GM19035 (cell line): ENCODE results near the gene UROS.

ENCODE experiments used
- ATAC-seq: cut with Tn5 transposase; IDR thresholded peaks from one replicate; pipeline ENCODE4 v1.9.1; 2021; ENCODE audit not compliant: unreplicated experiment

UROS gene

DNA sequence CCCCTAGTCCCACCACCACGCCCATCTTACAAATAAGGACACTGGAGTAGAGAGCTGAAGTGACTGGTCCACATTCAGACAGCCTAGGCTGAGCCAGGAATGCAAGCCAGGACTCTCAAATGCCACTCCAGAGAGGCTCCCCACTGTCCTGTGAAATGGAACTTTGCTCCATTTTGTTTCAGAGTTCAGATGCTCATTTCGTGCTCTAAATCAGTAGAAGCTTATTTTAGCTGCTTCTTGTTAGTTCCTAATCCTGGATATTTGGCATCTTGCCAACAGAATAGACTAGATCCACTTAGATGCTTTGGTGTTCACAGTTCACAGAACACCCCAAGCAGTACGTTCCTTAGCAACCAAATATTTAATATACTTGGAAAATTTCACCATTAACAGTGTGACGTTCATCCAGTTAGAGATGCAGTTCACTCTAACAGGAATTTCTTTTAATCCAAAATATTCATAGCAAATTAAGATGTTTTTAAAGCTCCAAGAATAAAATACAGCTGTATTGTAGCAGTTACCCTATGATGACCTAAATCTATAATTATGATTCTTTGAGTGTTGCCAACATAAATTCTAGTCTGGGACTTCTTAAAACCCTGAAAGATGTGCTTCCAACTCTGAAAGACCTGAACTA lies 54.7 kb downstream of the UROS start:
- ATAC-seq = no peak

- ATAC-seq = no peak
These were observed 56.5 kb downstream of the UROS start for GRCh38 chr10:125766511-125766910.

DNA sequence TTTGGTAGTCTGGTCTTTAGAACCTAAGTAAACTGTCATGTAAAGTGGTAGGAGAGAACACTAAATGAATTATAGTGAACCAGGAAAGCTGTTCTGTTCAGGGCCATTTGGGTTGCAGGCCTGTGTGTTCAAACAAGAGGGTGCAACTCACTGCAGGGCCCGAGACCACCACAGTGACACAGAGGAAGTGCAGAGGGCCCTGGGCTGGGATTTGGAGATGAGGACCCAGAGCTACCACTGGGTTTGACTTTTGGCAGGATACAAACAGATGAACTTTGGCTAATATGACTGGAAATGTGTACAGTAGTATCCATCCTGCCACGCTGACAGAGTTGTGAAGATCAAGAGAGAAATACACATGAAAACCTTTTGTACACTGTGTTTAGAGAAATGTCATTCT lies 57.2 kb downstream of the UROS start:
- ATAC-seq = no peak

DNA sequence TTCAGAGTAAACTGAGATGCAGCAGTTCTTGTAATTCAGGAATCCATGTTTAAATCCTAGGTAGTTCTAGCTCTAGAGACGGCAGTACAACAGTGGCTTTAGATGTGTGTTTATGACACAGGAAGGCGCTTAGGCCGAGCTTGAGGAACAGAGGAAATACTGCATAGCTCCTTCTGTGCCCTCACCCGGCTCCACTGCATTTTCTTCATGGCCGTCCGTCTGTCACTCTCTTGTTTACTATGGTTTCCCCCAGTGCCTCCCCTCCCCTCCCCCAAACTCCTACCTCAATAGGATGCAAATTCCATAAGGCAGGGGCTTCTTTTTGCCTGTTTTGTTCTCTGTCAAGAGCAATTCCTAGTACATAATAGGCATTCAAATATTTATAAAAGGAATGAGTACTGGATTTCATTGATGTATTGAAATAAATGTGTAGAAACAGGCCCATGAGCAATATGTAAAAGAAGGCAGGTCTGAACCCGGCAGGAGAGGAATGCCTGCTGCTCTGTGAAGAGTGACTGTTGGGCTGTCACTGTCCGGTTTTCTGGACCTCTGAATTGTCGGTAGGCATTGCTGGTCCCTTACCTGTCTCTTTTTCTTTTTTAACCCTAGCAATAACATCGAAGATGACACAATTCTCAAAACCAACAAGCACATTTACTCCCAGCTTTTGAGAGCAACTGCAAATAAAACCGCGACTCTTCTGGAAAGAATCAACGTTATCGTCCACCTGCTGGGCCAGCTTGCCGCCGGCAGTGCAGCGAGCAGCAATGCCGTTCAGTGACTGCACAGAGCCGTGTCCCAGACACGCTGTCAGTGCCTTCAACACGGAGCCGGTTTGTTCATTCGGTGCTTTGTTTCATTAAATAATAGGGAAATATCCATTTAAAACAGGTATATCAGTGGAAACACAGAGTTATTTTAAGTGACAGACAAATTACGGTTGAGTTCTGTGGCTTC lies 60.1 kb downstream of the UROS start:
- no peak for ATAC-seq

GRCh38 chr10:125761961-125762360 lies 61.1 kb downstream of the UROS start:
- no peak for ATAC-seq

- no peak for ATAC-seq
These were observed 65.3 kb downstream of the UROS start for GRCh38 chr10:125757742-125758141.

DNA sequence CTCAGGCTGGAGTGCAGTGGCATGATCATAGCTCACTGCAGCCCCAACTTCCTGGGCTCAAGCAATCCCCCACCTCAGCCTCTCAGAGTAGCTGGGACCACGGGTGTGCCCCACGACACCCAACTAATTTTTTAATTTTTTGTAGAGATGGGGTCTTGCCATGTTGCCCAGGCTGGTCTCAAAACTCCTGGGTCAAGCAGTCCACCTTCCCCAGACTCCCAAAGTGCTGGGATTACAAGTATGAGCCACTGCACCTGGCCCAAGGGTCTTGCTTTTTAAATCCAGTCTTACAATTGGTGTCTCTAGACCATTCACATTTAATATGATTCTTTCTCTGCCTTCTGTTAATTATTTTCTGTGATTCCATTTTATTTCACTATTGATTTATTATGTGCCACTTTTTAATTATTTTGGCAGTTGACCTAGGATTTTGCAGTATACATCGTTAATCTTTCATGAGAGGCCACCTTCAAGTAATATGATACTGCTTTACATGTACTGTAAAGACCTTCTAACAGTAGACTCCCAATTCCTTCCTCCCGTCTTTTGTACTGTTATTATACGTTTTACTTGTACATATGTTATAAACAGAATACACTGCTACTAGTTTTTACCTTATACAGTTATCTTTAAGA lies 66.1 kb downstream of the UROS start:
- no peak for ATAC-seq

- no peak for ATAC-seq
These were observed 66.9 kb downstream of the UROS start for GRCh38 chr10:125756196-125756595.

DNA sequence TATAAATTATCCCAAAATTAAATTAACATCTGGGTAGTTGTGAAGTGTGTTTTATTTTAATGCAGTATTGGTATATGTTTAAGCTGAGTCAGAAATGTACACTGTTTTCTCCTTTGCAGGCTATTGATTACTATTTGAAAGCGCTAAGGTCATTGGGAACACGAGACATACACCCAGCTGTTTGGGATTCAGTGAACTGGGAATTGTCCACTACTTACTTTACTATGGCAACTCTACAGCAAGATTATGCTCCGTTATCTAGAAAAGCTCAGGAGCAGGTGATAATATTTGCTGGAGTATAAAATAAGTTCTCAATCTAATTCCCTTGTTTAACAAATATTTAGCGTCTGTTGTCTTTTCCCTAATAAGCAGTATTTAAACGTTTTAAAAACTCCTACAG lies 75.6 kb downstream of the UROS start:
- no peak for ATAC-seq

DNA sequence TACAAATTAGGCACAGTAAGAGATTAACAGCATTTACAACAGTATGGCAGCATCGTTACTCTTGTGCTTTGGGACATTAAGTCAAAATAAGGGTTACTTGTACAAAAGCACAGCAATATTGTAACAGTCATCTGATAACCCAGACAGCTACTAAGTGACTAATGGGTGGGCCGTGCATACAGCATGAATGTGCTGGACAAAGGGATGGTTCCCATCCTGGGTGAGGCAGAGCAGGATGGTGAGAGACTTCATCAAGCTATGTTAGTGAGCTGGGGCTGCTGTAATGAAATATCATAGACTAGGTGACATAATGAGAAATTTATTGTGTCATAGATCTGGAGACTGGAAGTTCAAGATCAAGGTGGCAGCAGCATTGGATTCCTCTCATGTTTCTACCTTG lies 78.1 kb downstream of the UROS start:
- no peak for ATAC-seq

GRCh38 chr10:125742465-125742864 lies 80.6 kb downstream of the UROS start:
- ATAC-seq = no peak

DNA sequence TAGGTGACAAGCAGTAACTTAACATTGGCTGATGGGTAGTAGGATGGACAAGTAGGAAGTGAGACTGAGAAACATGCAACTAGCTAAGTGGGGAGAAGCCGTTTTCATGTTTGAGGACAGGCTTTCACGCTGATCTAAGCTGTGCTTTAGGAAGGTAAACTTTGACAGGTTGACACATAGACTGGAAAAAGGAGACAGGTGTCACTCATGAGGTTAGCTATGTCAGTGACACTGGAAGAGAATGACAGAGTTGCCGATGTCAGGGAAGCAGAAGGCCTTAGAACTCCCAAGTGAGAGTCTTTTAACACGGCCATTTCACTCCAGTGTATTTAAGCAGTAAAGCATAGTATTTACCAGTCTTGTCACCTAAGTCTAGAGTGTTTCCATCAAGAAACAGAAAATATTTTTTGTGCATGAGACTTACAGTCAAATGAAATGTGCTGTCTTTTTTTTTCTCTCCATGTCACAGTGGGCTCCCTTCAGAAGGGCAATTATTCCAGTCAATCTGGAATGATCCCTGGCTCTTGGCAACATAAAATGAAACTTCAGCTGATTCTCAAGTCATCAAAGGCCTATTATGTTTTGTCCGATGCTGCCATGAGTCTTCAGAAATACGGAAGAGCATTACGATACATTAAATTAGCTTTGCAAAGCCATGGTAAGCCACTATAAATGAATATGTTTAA lies 82.9 kb downstream of the UROS start:
- no peak for ATAC-seq
